Activated B cell treated with CpG ODN at 0.5 μM for 24 hours (primary cell): ENCODE measurements around the gene BMX. TPM values are rescaled to one million over a fixed set of nuclear protein-coding genes. Genes with fewer than 3 reads are reported as not detected.

ENCODE experiments used
- ATAC-seq: fragments of 200-7000 bp; cut with Tn5 transposase; one replicate; pipeline ENCODE4 v1.10.0; 2021; ENCODE audit warnings: low read depth, mild to moderate bottlenecking, moderate library complexity
- CTCF ChIA-PET: fragments of 350-600 bp; sonication (Branson Sonifier 250); formaldehyde crosslinking; loops from one replicate; lab custom pipeline; 2021; ENCODE audit warnings: antibody characterized with exemption; lab: Charles Lee
- POLR2A ChIA-PET: fragments of 350-600 bp; sonication (Branson Sonifier 250); formaldehyde crosslinking; loops from one replicate; lab custom pipeline; 2021; ENCODE audit warnings: antibody characterized with exemption; lab: Charles Lee
- DNase-seq: peaks from one replicate; pipeline ENCODE4 v3.0.0; 2022
- H3K27ac Mint-ChIP-seq: one replicate; pipeline ENCODE4 v1.8.0; 2020; ENCODE audit warnings: mixed read lengths
- H3K27me3 Mint-ChIP-seq: one replicate; pipeline ENCODE4 v1.8.0; 2021; ENCODE audit warnings: mixed read lengths
- H3K36me3 Mint-ChIP-seq: one replicate; pipeline ENCODE4 v1.8.0; 2021; ENCODE audit warnings: low read depth, mixed read lengths
- H3K4me1 Mint-ChIP-seq: one replicate; pipeline ENCODE4 v1.8.0; 2021; ENCODE audit warnings: mixed read lengths
- H3K4me3 Mint-ChIP-seq: one replicate; pipeline ENCODE4 v1.8.0; 2020; ENCODE audit warnings: mild to moderate bottlenecking, mixed read lengths
- H3K9me3 Mint-ChIP-seq: one replicate; pipeline ENCODE4 v1.8.0; 2020; ENCODE audit warnings: mixed read lengths
- intact Hi-C: fragments of 100-400 bp; cut with micrococcal nuclease; formaldehyde crosslinking; loops from one replicate; pipeline ENCODE4 v1.15.1; 2024
- total RNA-seq: library from RNA; stranded (reverse); gene quantifications from 2 replicates; pipeline ENCODE4 v1.2.3, GENCODE V29; 2022
- TF ChIP-seq, protein P1 (sequence below): fragments of 200-600 bp; IDR thresholded peaks from one replicate; pipeline ENCODE4 v1.8.0; 2022; ENCODE audit warnings: antibody characterized with exemption, mild to moderate bottlenecking

The BMX gene
- total RNA-seq, 1 donor from 2014 or later = not detected

DNA sequence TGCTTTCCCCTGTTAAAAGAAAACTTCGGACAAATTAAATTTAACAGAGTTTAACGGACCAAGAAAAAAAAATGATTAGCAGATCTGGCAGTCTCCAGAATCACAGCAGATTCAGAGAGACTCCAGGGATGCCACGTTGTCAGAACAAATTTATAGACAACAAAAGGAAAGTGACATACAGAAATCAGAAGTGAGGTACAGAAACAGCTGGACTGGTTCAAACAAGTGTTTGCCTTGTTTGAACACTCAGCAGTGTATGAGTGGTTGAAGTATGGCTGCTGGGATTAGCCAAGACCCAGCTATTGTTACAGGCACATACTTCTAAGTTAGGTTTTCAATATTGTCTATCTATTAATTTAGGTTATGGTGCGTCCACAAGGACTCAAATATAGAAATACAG lies 26.6 kb upstream of the BMX start:
- no peak for ATAC-seq
- no peaks in the 10 kb centered on the region for H3K9me3 Mint-ChIP-seq
- intact Hi-C loops = no loop called here
- TF ChIP-seq, protein P1, sequence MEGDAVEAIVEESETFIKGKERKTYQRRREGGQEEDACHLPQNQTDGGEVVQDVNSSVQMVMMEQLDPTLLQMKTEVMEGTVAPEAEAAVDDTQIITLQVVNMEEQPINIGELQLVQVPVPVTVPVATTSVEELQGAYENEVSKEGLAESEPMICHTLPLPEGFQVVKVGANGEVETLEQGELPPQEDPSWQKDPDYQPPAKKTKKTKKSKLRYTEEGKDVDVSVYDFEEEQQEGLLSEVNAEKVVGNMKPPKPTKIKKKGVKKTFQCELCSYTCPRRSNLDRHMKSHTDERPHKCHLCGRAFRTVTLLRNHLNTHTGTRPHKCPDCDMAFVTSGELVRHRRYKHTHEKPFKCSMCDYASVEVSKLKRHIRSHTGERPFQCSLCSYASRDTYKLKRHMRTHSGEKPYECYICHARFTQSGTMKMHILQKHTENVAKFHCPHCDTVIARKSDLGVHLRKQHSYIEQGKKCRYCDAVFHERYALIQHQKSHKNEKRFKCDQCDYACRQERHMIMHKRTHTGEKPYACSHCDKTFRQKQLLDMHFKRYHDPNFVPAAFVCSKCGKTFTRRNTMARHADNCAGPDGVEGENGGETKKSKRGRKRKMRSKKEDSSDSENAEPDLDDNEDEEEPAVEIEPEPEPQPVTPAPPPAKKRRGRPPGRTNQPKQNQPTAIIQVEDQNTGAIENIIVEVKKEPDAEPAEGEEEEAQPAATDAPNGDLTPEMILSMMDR = no peak
- no peak for DNase-seq
- ChIA-PET CTCF (no interaction called here), POLR2A (no interaction called here)
- no peak overlapping the region for H3K4me3 Mint-ChIP-seq
- no peaks in the 10 kb centered on the region for H3K36me3 Mint-ChIP-seq
- H3K27me3 Mint-ChIP-seq = no peaks in the 10 kb centered on the region
- no peaks in the 10 kb centered on the region for H3K4me1 Mint-ChIP-seq
- H3K27ac Mint-ChIP-seq = no peak overlapping the region

GRCh38 chrX:15475021-15475420 lies 25.6 kb upstream of the BMX start:
- Mint-ChIP-seq H3K27ac (no peak overlapping the region), H3K27me3 (no peaks in the 10 kb centered on the region), H3K4me3 (no peak overlapping the region), H3K9me3 (no peaks in the 10 kb centered on the region), H3K36me3 (no peaks in the 10 kb centered on the region), H3K4me1 (no peaks in the 10 kb centered on the region)
- ChIA-PET POLR2A (no interaction called here), CTCF (no interaction called here)
- ATAC-seq = no peak
- TF ChIP-seq, protein P1 = no peak
- intact Hi-C loops = no loop called here
- no peak for DNase-seq

GRCh38 chrX:15475486-15475885 lies 25.1 kb upstream of the BMX start:
- H3K27ac Mint-ChIP-seq = no peak overlapping the region
- DNase-seq = no peak
- H3K9me3 Mint-ChIP-seq = no peaks in the 10 kb centered on the region
- no peaks in the 10 kb centered on the region for H3K27me3 Mint-ChIP-seq
- intact Hi-C loops = no loop called here
- no peak overlapping the region for H3K4me3 Mint-ChIP-seq
- TF ChIP-seq, protein P1 = no peak
- CTCF ChIA-PET = no interaction called here
- POLR2A ChIA-PET = no interaction called here
- ATAC-seq = no peak
- no peaks in the 10 kb centered on the region for H3K4me1 Mint-ChIP-seq
- no peaks in the 10 kb centered on the region for H3K36me3 Mint-ChIP-seq

DNA sequence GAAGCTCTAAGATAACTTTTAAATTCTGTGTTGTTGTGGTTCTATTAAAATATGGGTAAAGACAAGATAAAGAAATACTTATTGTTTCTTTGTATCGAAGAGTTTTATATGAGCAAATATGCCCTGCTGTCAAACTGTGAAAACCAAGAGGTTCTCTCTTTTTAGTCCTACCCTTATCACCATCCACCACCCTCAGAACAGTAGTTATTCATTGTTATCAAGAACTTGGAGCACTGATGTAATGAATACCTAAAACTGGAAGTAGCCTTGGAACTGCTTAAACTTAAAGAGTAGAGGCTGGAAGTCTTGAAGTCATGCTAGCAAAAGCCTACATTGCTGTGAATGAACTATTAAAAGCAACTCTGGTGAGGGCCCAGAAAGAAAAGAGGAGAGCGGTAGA lies 16.7 kb upstream of the BMX start:
- no peaks in the 10 kb centered on the region for H3K4me1 Mint-ChIP-seq
- POLR2A ChIA-PET = no interaction called here
- ATAC-seq = no peak
- H3K27ac Mint-ChIP-seq = no peak overlapping the region
- intact Hi-C loops = no loop called here
- peaks cover 1% of the 10 kb centered on the region for H3K27me3 Mint-ChIP-seq
- no peak for DNase-seq
- CTCF ChIA-PET = no interaction called here
- H3K4me3 Mint-ChIP-seq = no peak overlapping the region
- TF ChIP-seq, protein P1 = no peak
- H3K9me3 Mint-ChIP-seq = no peaks in the 10 kb centered on the region
- no peaks in the 10 kb centered on the region for H3K36me3 Mint-ChIP-seq

- DNase-seq = no peak
- Mint-ChIP-seq H3K27me3 (peaks cover 4% of the 10 kb centered on the region), H3K4me1 (peaks cover 6% of the 10 kb centered on the region), H3K9me3 (no peaks in the 10 kb centered on the region), H3K36me3 (no peaks in the 10 kb centered on the region), H3K27ac (no peak overlapping the region), H3K4me3 (no peak overlapping the region)
- no peak for ATAC-seq
- intact Hi-C loops = loop anchor here (10.0 kb wide), 1 partner anchor 182 kb away; no protein-coding TSS in a partner anchor
- POLR2A ChIA-PET = no interaction called here
- TF ChIP-seq, protein P1 = no peak
- CTCF ChIA-PET = no interaction called here
Observed at GRCh38 chrX:15492469-15492868, 8.1 kb upstream of the BMX start.
